ENCODE data around the gene CMTM4. TPM values are rescaled to one million over a fixed set of nuclear protein-coding genes. Genes with fewer than 3 reads are reported as not detected.
A peak's percentile ranks its signal among the peaks of the same experiment; 100 is the strongest.

The CMTM4 gene
- total and polyA plus RNA-seq, 12 donors: 4.5 to 14.6 (median 11.7) TPM

GRCh38 chr16:66604376-66605176 lies 92.0 kb downstream of the CMTM4 start, which contains the start of gene CMTM3:
CMTM3 (plus strand) TSS chr16:66604704; CDS start chr16:66604806, 102 bp downstream.
- intact Hi-C loops (cut with DNase I): loop anchor here (1.0 to 10.0 kb wide), 15 partner anchors 47 to 263 kb away; partner anchors contain the start of genes TK2 (in 3 of the 10), CKLF (in 2 of the 10) and CMTM4 (in 1 of the 10)
- DNase-seq (peak; percentile 63 to 76), ATAC-seq (peak; percentile 26 to 75 (median 61))
- peaks cover 0 to 55% (median 32%) of the 10 kb centered on the region in 9 donors for H3K4me1 ChIP-seq
- peak; percentile 61 to 88 (median 80) for TF ChIP-seq CTCF (IDR thresholded peaks at IDR 0.05)
- H3K36me3 ChIP-seq: peaks cover 0 to 18% (median under 1%) of the 10 kb centered on the region in 9 donors
- H3K27ac ChIP-seq: peak within 1 kb of the TSS; percentile 88 to 99 (median 95)
- no peaks in the 10 kb centered on the region for H3K9me3 ChIP-seq
- WGBS, 2 donors: 1 to 2% methylated on average over 75 to 91 of the region's 96 CpGs
- peak within 1 kb of the TSS; percentile 56 to 97 (median 79) for H3K4me3 ChIP-seq
- H3K27me3 ChIP-seq: peaks cover 0 to 5% (median 0%) of the 10 kb centered on the region in 7 donors

- Histone ChIP-seq H3K27ac (peak overlapping the region; percentile 88 to 99 (median 95)), H3K4me1 (peaks cover 0 to 50% (median 29%) of the 10 kb centered on the region in 9 donors), H3K27me3 (peaks cover 0 to 5% (median 0%) of the 10 kb centered on the region in 7 donors), H3K36me3 (peaks cover 0 to 10% (median 0%) of the 10 kb centered on the region in 9 donors), H3K4me3 (peak overlapping the region; percentile 56 to 97 (median 79)), H3K9me3 (no peaks in the 10 kb centered on the region)
- ATAC-seq (peak; percentile 8 to 52 (median 40)), DNase-seq (peak; percentile 55 to 66)
- no peak for TF ChIP-seq CTCF (IDR thresholded peaks at IDR 0.05)
- 9 to 10% methylated on average over 32 of the region's 32 CpGs for WGBS, 2 donors
- intact Hi-C loops (cut with DNase I): loop anchor here in 9 of 10 donors (1.0 to 10.0 kb wide), 9 partner anchors 51 to 261 kb away; partner anchors contain the start of genes TK2 (in 2 of the 9) and CKLF (in 1 of the 9)
Observed at GRCh38 chr16:66603537-66604375, 92.8 kb downstream of the CMTM4 start.

GRCh38 chr16:66601471-66601870 lies 95.1 kb downstream of the CMTM4 start:
- intact Hi-C loops (cut with DNase I): loop anchor here in 7 of 10 donors (5.0 to 10.0 kb wide), 5 partner anchors 87 to 263 kb away; no protein-coding TSS in a partner anchor
- peaks cover 0 to 27% (median 17%) of the 10 kb centered on the region in 9 donors for H3K4me1 ChIP-seq
- no peak overlapping the region for H3K4me3 ChIP-seq
- no peak for TF ChIP-seq CTCF (IDR thresholded peaks at IDR 0.05)
- 96% methylated on average over 5 of the region's 5 CpGs for WGBS, 2 donors
- H3K36me3 ChIP-seq: no peaks in the 10 kb centered on the region
- ATAC-seq (no peak), DNase-seq (no peak)
- peaks cover 0 to 5% (median 0%) of the 10 kb centered on the region in 7 donors for H3K27me3 ChIP-seq
- H3K27ac ChIP-seq: no peak overlapping the region
- H3K9me3 ChIP-seq: no peaks in the 10 kb centered on the region

- WGBS, 2 donors: 100% methylated on average over 1 of the region's 1 CpG
- peaks cover 0 to 17% (median 8%) of the 10 kb centered on the region in 9 donors for H3K4me1 ChIP-seq
- no peak overlapping the region for H3K4me3 ChIP-seq
- peaks cover 0 to 5% (median 0%) of the 10 kb centered on the region in 7 donors for H3K27me3 ChIP-seq
- no peak for TF ChIP-seq CTCF (IDR thresholded peaks at IDR 0.05)
- DNase-seq (no peak), ATAC-seq (no peak)
- no peaks in the 10 kb centered on the region for H3K36me3 ChIP-seq
- intact Hi-C loops (cut with DNase I): loop anchor here in 7 of 10 donors (5.0 to 10.0 kb wide), 5 partner anchors 86 to 264 kb away; no protein-coding TSS in a partner anchor
- H3K27ac ChIP-seq: no peak overlapping the region
- no peaks in the 10 kb centered on the region for H3K9me3 ChIP-seq
Observed at GRCh38 chr16:66600477-66600876, 96.1 kb downstream of the CMTM4 start.

Data from heart right ventricle (tissue), 16 donors.